Smooth muscle cell (in vitro differentiated cells): ENCODE results near the gene TCF12. TPM values are rescaled to one million over a fixed set of nuclear protein-coding genes. Genes with fewer than 3 reads are reported as not detected.

ENCODE experiments used
- DNase-seq: peaks from one replicate; lab custom pipeline; 2025; ENCODE audit not compliant: unreplicated experiment; lab: John Stamatoyannopoulos, UW
- H2AFZ ChIP-seq: fragments of 200-600 bp; sonication (generic); 2 replicates; pipeline ENCODE4 v1.6.0; 2016; ENCODE audit warnings: antibody characterized with exemption, low read depth, mild to moderate bottlenecking
- H3F3A ChIP-seq: fragments of 200-600 bp; sonication (generic); 2 replicates; pipeline ENCODE4 v1.6.0; 2017; ENCODE audit warnings: antibody characterized with exemption, low read depth
- H3K27ac ChIP-seq: fragments of 200-600 bp; sonication (generic); 2 replicates; pipeline ENCODE4 v1.5.1; 2016; ENCODE audit warnings: low read depth, mild to moderate bottlenecking
- H3K27me3 ChIP-seq: fragments of 200-600 bp; sonication (generic); 2 replicates; pipeline ENCODE4 v1.6.1; 2016; ENCODE audit warnings: low read depth, mild to moderate bottlenecking
- H3K36me3 ChIP-seq: fragments of 200-600 bp; sonication (generic); 2 replicates; pipeline ENCODE4 v1.5.1; 2016; ENCODE audit warnings: low read depth
- H3K4me1 ChIP-seq: fragments of 200-600 bp; sonication (generic); 2 replicates; pipeline ENCODE4 v1.5.1; 2016; ENCODE audit warnings: low read depth
- H3K4me2 ChIP-seq: fragments of 200-600 bp; sonication (generic); 2 replicates; pipeline ENCODE4 v1.6.0; 2016; ENCODE audit warnings: mild to moderate bottlenecking
- H3K4me3 ChIP-seq: fragments of 200-600 bp; sonication (generic); 2 replicates; pipeline ENCODE4 v1.5.1; 2016; ENCODE audit warnings: mild to moderate bottlenecking
- H3K79me2 ChIP-seq: fragments of 200-600 bp; sonication (generic); 2 replicates; pipeline ENCODE4 v1.6.0; 2016; ENCODE audit warnings: low read depth, mild to moderate bottlenecking
- H3K9ac ChIP-seq: fragments of 200-600 bp; sonication (generic); 2 replicates; pipeline ENCODE4 v1.6.0; 2016; ENCODE audit warnings: low read depth
- H3K9me3 ChIP-seq: fragments of 200-600 bp; sonication (generic); replicated peaks from 2 replicates; pipeline ENCODE4 v1.5.1; 2016; ENCODE audit warnings: low read depth
- H4K20me1 ChIP-seq: fragments of 200-600 bp; sonication (generic); 2 replicates; pipeline ENCODE4 v1.6.0; 2016; ENCODE audit warnings: low read depth
- CTCF ChIP-seq: fragments of 200-600 bp; sonication (generic); IDR thresholded peaks from 2 replicates; pipeline ENCODE4 v1.5.1; 2017; ENCODE audit warnings: borderline replicate concordance, mild to moderate bottlenecking, antibody characterized with exemption; ENCODE audit not compliant: insufficient read depth, poor library complexity, severe bottlenecking
- WGBS: methylation state at CpG from one replicate; pipeline ENCODE4 v1.1.7; 2016; ENCODE audit warnings: low lambda C conversion rate; 5-methylcytosine and 5-hydroxymethylcytosine counted together
- polyA plus RNA-seq: library from polyadenylated mRNA; unstranded; fragments of >200 nt; fragmentation: Nextera tagmentation; extraction: Ambion mirVana; gene quantifications from 2 replicates; pipeline ENCODE4 v1.2.1, GENCODE V29; 2016
- total RNA-seq: library from RNA; depleted of rRNA; stranded (reverse); fragments of >200 nt; gene quantifications from 2 replicates; pipeline ENCODE4 v1.2.3, GENCODE V29; 2014

The TCF12 gene
- total and polyA plus RNA-seq, 2 experiments from 2014 or later = 54.1 to 302 TPM

GRCh38 chr15:57048930-57049549 lies 130.6 kb downstream of the TCF12 start:
- no peak overlapping the region for H3K27ac ChIP-seq
- no peaks in the 10 kb centered on the region for H3F3A ChIP-seq
- H3K4me2 ChIP-seq = no peak overlapping the region
- 85% methylated on average over 6 of the region's 6 CpGs for WGBS
- peaks cover 92% of the 10 kb centered on the region for H4K20me1 ChIP-seq
- peaks cover 3% of the 10 kb centered on the region for H3K4me1 ChIP-seq
- H3K27me3 ChIP-seq = no peaks in the 10 kb centered on the region
- H3K4me3 ChIP-seq = no peak overlapping the region
- no peaks in the 10 kb centered on the region for H3K9me3 ChIP-seq
- no peak for TF ChIP-seq CTCF
- no peak overlapping the region for H3K9ac ChIP-seq
- no peak overlapping the region for H2AFZ ChIP-seq
- H3K79me2 ChIP-seq = peaks cover 93% of the 10 kb centered on the region
- DNase-seq = no peak
- no peaks in the 10 kb centered on the region for H3K36me3 ChIP-seq

- Histone ChIP-seq H3K9ac (no peak overlapping the region), H3K27ac (no peak overlapping the region), H3K4me1 (peaks cover 14% of the 10 kb centered on the region), H3K36me3 (no peaks in the 10 kb centered on the region), H3K9me3 (no peaks in the 10 kb centered on the region), H3K79me2 (peaks cover 97% of the 10 kb centered on the region), H2AFZ (no peak overlapping the region), H3F3A (no peaks in the 10 kb centered on the region), H3K4me3 (no peak overlapping the region), H3K27me3 (no peaks in the 10 kb centered on the region), H4K20me1 (peaks cover 93% of the 10 kb centered on the region), H3K4me2 (no peak overlapping the region)
- no peak for DNase-seq
- WGBS = 93% methylated on average over 4 of the region's 4 CpGs
- no peak for TF ChIP-seq CTCF
Observed at GRCh38 chr15:57053470-57053869, 135.0 kb downstream of the TCF12 start.

- Histone ChIP-seq H2AFZ (no peak overlapping the region), H3K79me2 (peaks cover 99% of the 10 kb centered on the region), H3K4me3 (no peak overlapping the region), H3K9me3 (no peaks in the 10 kb centered on the region), H3K9ac (no peak overlapping the region), H3K27me3 (no peaks in the 10 kb centered on the region), H3K36me3 (no peaks in the 10 kb centered on the region), H3K27ac (no peak overlapping the region), H4K20me1 (peaks cover 93% of the 10 kb centered on the region), H3K4me1 (peaks cover 19% of the 10 kb centered on the region), H3K4me2 (no peak overlapping the region), H3F3A (no peaks in the 10 kb centered on the region)
- TF ChIP-seq CTCF = no peak
- WGBS = 89% methylated on average over 1 of the region's 1 CpG
- DNase-seq = no peak
Observed at GRCh38 chr15:57054204-57054750, 135.8 kb downstream of the TCF12 start.

- Histone ChIP-seq H4K20me1 (peaks cover 76% of the 10 kb centered on the region), H3K4me2 (no peak overlapping the region)
- no peak for DNase-seq
Observed at GRCh38 chr15:57056357-57056756, 137.9 kb downstream of the TCF12 start.

More at GRCh38 chr15:57056357-57056756, 137.9 kb downstream of the TCF12 start:
- no peaks in the 10 kb centered on the region for H3K9me3 ChIP-seq
- H3K27ac ChIP-seq = no peak overlapping the region
- H3K79me2 ChIP-seq = peaks cover 92% of the 10 kb centered on the region
- 97% methylated on average over 7 of the region's 7 CpGs for WGBS
- H3K4me3 ChIP-seq = no peak overlapping the region
- H2AFZ ChIP-seq = no peak overlapping the region
- peaks cover 4% of the 10 kb centered on the region for H3F3A ChIP-seq
- H3K4me1 ChIP-seq = peaks cover 33% of the 10 kb centered on the region
- no peak overlapping the region for H3K9ac ChIP-seq
- no peak for TF ChIP-seq CTCF
- no peaks in the 10 kb centered on the region for H3K36me3 ChIP-seq
- no peaks in the 10 kb centered on the region for H3K27me3 ChIP-seq
